Body of pancreas (tissue), 4 donors: ENCODE measurements around the gene ABL1. TPM values are rescaled to one million over a fixed set of nuclear protein-coding genes. Genes with fewer than 3 reads are reported as not detected.

Experiments used
- ATAC-seq: fragments of 150-250 bp; one replicate; pipeline ENCODE4 v1.9.1; 2016
- DNase-seq, 4 donors: peaks; one replicate each; pipeline ENCODE4 v3.0.0-alpha.2; 2019
- H3K27ac ChIP-seq, 4 donors: fragments of 200-600 bp; sonication (generic); 1 replicate in 3 of 4; 2 replicates in 1 of 4; pipeline versions ENCODE4 v1.5.1 to v1.6.1; 2016 to 2019; ENCODE audit warnings: mild to moderate bottlenecking in 1 of 4, mixed read lengths in 1 of 4, moderate library complexity in 1 of 4
- H3K27me3 ChIP-seq, 2 donors: fragments of 200-600 bp; sonication (generic); one replicate each; pipeline ENCODE4 v1.6.0; 2016; ENCODE audit warnings: mild to moderate bottlenecking in 1 of 2
- H3K36me3 ChIP-seq, 2 donors: fragments of 200-600 bp; sonication (generic); replicated peaks in 1 of 2; 2 replicates each; pipeline ENCODE4 v1.5.1; 2016; ENCODE audit warnings: low read depth in 2 of 2; ENCODE audit not compliant: insufficient read depth in 1 of 2
- H3K4me1 ChIP-seq: fragments of 200-600 bp; sonication (generic); one replicate; pipeline ENCODE4 v1.6.0; 2016
- H3K4me3 ChIP-seq, 2 donors: fragments of 200-600 bp; sonication (generic); 1 replicate in 1 of 2; 2 replicates in 1 of 2; pipeline ENCODE4 v1.5.1; 2016 to 2019
- H3K9me3 ChIP-seq, 3 donors: fragments of 200-600 bp; sonication (generic); 1 replicate in 2 of 3; 2 replicates in 1 of 3; pipeline ENCODE4 v1.5.1; 2016
- POLR2A ChIP-seq, 3 donors: fragments of 450-650 bp; IDR thresholded peaks; one replicate each; pipeline ENCODE4 v1.6.1; 2016; ENCODE audit warnings: antibody characterized with exemption in 3 of 3, mild to moderate bottlenecking in 2 of 3
- WGBS, 2 donors: methylation state at CpG; one replicate each; pipeline ENCODE4 v1.1.5; 2017; 5-methylcytosine and 5-hydroxymethylcytosine counted together
- intact Hi-C: fragments of 100-400 bp; cut with DNase I; formaldehyde crosslinking; loops from one replicate; pipeline ENCODE4 v1.15.1; 2023
- total RNA-seq, 2 donors: library from RNA; depleted of rRNA; stranded (reverse); fragments of >200 nt; gene quantifications; one replicate each; pipeline ENCODE4 v1.1.0, GENCODE V29; 2016
- TF ChIP-seq, protein P1 (sequence below), 7 experiments: fragments of 450-650 bp in 4 of 7; fragments of 200-600 bp in 3 of 7; sonication (generic) in 3 of 7; IDR thresholded peaks; one replicate each; pipeline ENCODE4 v1.5.1; 2016 to 2019; ENCODE audit warnings: antibody characterized with exemption in 7 of 7

Gene ABL1
- total RNA-seq, 2 donors from 2014 or later: 23.3 to 29.0 TPM

- H3K9me3 ChIP-seq: no peaks in the 10 kb centered on the region
- no peaks in the 10 kb centered on the region for H3K27me3 ChIP-seq
- intact Hi-C loops: no loop called here
- no peak overlapping the region for H3K27ac ChIP-seq
- ATAC-seq: no peak
- 49 to 74% methylated on average over 2 to 16 of the region's 16 CpGs for WGBS, 2 donors
- H3K36me3 ChIP-seq: no peaks in the 10 kb centered on the region
- TF ChIP-seq, protein P1, sequence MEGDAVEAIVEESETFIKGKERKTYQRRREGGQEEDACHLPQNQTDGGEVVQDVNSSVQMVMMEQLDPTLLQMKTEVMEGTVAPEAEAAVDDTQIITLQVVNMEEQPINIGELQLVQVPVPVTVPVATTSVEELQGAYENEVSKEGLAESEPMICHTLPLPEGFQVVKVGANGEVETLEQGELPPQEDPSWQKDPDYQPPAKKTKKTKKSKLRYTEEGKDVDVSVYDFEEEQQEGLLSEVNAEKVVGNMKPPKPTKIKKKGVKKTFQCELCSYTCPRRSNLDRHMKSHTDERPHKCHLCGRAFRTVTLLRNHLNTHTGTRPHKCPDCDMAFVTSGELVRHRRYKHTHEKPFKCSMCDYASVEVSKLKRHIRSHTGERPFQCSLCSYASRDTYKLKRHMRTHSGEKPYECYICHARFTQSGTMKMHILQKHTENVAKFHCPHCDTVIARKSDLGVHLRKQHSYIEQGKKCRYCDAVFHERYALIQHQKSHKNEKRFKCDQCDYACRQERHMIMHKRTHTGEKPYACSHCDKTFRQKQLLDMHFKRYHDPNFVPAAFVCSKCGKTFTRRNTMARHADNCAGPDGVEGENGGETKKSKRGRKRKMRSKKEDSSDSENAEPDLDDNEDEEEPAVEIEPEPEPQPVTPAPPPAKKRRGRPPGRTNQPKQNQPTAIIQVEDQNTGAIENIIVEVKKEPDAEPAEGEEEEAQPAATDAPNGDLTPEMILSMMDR (IDR thresholded peaks at IDR 0.05): no peak
- TF ChIP-seq POLR2A (IDR thresholded peaks at IDR 0.05): no peak
- peaks cover 5% of the 10 kb centered on the region for H3K4me1 ChIP-seq
- H3K4me3 ChIP-seq: no peak overlapping the region
- no peak for DNase-seq
Measured at GRCh38 chr9:130897105-130897751, 62.2 kb downstream of the ABL1 start.

- whole genome bisulfite sequencing, 2 donors: 66 to 67% methylated on average over 12 to 29 of the region's 29 CpGs
- peak overlapping the region in 1 of 4 donors; percentile 45 for H3K27ac ChIP-seq
- intact Hi-C loops: no loop called here
Measured at GRCh38 chr9:130897848-130898551, 62.9 kb downstream of the ABL1 start.

GRCh38 chr9:130898552-130898852 is 63.4 kb downstream of the ABL1 start:
- no peak overlapping the region for H3K4me3 ChIP-seq
- no peaks in the 10 kb centered on the region for H3K36me3 ChIP-seq
- no peak for ATAC-seq
- H3K27me3 ChIP-seq: no peaks in the 10 kb centered on the region
- no peak for TF ChIP-seq POLR2A (IDR thresholded peaks at IDR 0.05)
- TF ChIP-seq, protein P1 (IDR thresholded peaks at IDR 0.05): no peak
- H3K9me3 ChIP-seq: no peaks in the 10 kb centered on the region
- DNase-seq: peak in 2 of 4 donors; percentile 34 to 71
- H3K4me1 ChIP-seq: peaks cover 5% of the 10 kb centered on the region
- intact Hi-C loops: no loop called here
- H3K27ac ChIP-seq: peak overlapping the region in 1 of 4 donors; percentile 45
- 8 to 20% methylated on average over 4 of the region's 4 CpGs for WGBS, 2 donors

More at GRCh38 chr9:130897848-130898551, 62.9 kb downstream of the ABL1 start:
- TF ChIP-seq, protein P1 (IDR thresholded peaks at IDR 0.05): no peak
- no peak for TF ChIP-seq POLR2A (IDR thresholded peaks at IDR 0.05)
- Histone ChIP-seq H3K36me3 (no peaks in the 10 kb centered on the region), H3K9me3 (no peaks in the 10 kb centered on the region), H3K4me1 (peaks cover 5% of the 10 kb centered on the region), H3K27me3 (no peaks in the 10 kb centered on the region), H3K4me3 (no peak overlapping the region)
- no peak for ATAC-seq
- DNase-seq: no peak

- H3K27ac ChIP-seq: no peak overlapping the region
- H3K9me3 ChIP-seq: no peaks in the 10 kb centered on the region
- 31 to 43% methylated on average over 20 to 24 of the region's 25 CpGs for WGBS, 2 donors
- no peaks in the 10 kb centered on the region for H3K36me3 ChIP-seq
- intact Hi-C loops: no loop called here
- no peak overlapping the region for H3K4me3 ChIP-seq
- H3K4me1 ChIP-seq: peaks cover 5% of the 10 kb centered on the region
- no peaks in the 10 kb centered on the region for H3K27me3 ChIP-seq
- TF ChIP-seq, protein P1 (IDR thresholded peaks at IDR 0.05): no peak
- TF ChIP-seq POLR2A (IDR thresholded peaks at IDR 0.05): no peak
- ATAC-seq: no peak
- DNase-seq: peak in 1 of 4 donors; percentile 55
Measured at GRCh38 chr9:130899051-130899748, 64.1 kb downstream of the ABL1 start.
